NCI-H2171 (cell line): Measurements from ENCODE around the gene FBXO34.
A peak's percentile ranks its signal among the peaks of the same experiment; 100 is the strongest.

Experiments
- DNase-seq: peaks from one replicate; lab custom pipeline; 2025; lab: John Stamatoyannopoulos, UW

Gene FBXO34

GRCh38 chr14:55270832-55271571 is at the start of gene FBXO34:
FBXO34 (plus strand) TSS chr14:55271421; CDS start chr14:55350391, 78,970 bp downstream.
- DNase-seq: peak; percentile 99

GRCh38 chr14:55221968-55222367 is 49.3 kb upstream of the FBXO34 start:
- DNase-seq: no peak

- no peak for DNase-seq
Observed at GRCh38 chr14:55223364-55223763, 47.9 kb upstream of the FBXO34 start.

- DNase-seq: no peak
Observed at GRCh38 chr14:55228261-55228660, 43.0 kb upstream of the FBXO34 start.

GRCh38 chr14:55233591-55233990 is 37.6 kb upstream of the FBXO34 start:
- DNase-seq: no peak

- DNase-seq: no peak
Observed at GRCh38 chr14:55238019-55238680, 33.1 kb upstream of the FBXO34 start.

- DNase-seq: no peak
Observed at GRCh38 chr14:55239320-55239719, 31.9 kb upstream of the FBXO34 start.

- DNase-seq: no peak
Observed at GRCh38 chr14:55240526-55241178, 30.6 kb upstream of the FBXO34 start.

GRCh38 chr14:55241673-55242072 is 29.5 kb upstream of the FBXO34 start:
- DNase-seq: no peak

GRCh38 chr14:55243386-55243785 is 27.8 kb upstream of the FBXO34 start:
- DNase-seq: no peak

- DNase-seq: no peak
Observed at GRCh38 chr14:55243813-55244212, 27.4 kb upstream of the FBXO34 start.

- DNase-seq: no peak
Observed at GRCh38 chr14:55245657-55246268, 25.5 kb upstream of the FBXO34 start.

GRCh38 chr14:55248411-55248810 is 22.8 kb upstream of the FBXO34 start:
- no peak for DNase-seq

- no peak for DNase-seq
Observed at GRCh38 chr14:55249423-55249822, 21.8 kb upstream of the FBXO34 start.

- no peak for DNase-seq
Observed at GRCh38 chr14:55253276-55253675, 17.9 kb upstream of the FBXO34 start.

- peak; percentile 48 for DNase-seq
Observed at GRCh38 chr14:55254581-55254980, 16.6 kb upstream of the FBXO34 start.

GRCh38 chr14:55255979-55256378 is 15.2 kb upstream of the FBXO34 start:
- no peak for DNase-seq

- no peak for DNase-seq
Observed at GRCh38 chr14:55256586-55256985, 14.6 kb upstream of the FBXO34 start.

- no peak for DNase-seq
Observed at GRCh38 chr14:55265197-55265596, 6.0 kb upstream of the FBXO34 start.

- no peak for DNase-seq
Observed at GRCh38 chr14:55267820-55268219, 3.4 kb upstream of the FBXO34 start.

GRCh38 chr14:55271572-55272298 is 514 bp downstream of the FBXO34 start:
- DNase-seq: peak; percentile 58

GRCh38 chr14:55272387-55272786 is 1.2 kb downstream of the FBXO34 start:
- no peak for DNase-seq
